ENCODE measurements around the gene TPP1. TPM values are rescaled to one million over a fixed set of nuclear protein-coding genes. Genes with fewer than 3 reads are reported as not detected.

Gene TPP1
- total and polyA plus RNA-seq, 11 donors, result 38.5 to 169 (median 79.7) TPM

DNA sequence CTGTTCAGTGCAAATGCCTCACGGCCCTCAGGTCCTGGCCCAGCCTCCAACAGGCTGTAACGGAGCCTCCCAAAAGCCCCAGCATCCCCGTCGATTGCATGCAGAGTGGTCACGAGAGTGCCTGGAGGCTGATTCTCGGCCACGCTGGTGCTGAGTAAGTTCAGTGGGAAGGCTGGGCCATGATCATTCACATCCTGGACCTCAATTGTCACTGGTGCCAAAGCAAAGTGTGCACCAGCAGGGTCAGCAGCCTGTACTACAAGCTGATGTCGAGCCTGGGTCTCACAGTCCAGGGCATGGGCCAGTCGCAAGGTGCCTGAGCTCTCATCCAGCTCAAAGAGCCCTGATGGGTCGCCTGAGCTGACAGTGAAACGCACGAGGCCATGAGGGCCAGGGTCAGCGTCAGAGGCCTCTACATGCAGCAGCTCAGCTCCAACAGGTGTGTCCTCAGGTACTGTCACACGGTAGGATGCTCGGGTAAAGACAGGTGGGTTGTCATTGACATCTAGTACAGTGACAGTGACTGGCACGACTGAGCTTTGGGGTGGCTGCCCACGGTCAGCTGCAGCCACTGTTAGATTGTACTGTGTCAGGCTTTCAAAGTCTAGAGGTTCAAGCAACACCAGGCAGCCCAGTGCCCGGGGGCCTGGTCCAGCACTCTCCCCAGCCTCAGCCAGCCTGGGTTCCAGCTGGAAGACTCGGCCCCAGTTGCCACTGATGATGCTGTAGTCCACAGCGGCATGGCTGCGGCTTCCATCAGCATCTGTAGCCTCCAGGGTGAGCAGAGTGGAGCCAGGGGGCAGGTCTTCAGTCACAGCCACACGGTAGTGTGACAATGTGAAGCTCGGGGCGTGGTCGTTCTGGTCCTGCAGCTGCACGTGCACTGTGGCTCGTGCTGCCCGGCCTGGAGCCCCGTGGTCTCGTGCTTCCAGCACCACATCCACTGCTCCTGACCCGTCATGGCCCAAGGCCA, 4.5 kb upstream of the TPP1 start:
- H3K27ac ChIP-seq, result no peak overlapping the region
- peaks cover 0 to 31% (median 8%) of the 10 kb centered on the region in 12 donors for H3K4me1 ChIP-seq
- DNase-seq, result no peak
- 83 to 90% (median 87%) methylated on average over 27 to 31 of the region's 31 CpGs for WGBS, 4 donors
- H3K4me3 ChIP-seq, result no peak overlapping the region
- no peak for TF ChIP-seq POLR2A (IDR thresholded peaks at IDR 0.05)
- TF ChIP-seq, protein P1, sequence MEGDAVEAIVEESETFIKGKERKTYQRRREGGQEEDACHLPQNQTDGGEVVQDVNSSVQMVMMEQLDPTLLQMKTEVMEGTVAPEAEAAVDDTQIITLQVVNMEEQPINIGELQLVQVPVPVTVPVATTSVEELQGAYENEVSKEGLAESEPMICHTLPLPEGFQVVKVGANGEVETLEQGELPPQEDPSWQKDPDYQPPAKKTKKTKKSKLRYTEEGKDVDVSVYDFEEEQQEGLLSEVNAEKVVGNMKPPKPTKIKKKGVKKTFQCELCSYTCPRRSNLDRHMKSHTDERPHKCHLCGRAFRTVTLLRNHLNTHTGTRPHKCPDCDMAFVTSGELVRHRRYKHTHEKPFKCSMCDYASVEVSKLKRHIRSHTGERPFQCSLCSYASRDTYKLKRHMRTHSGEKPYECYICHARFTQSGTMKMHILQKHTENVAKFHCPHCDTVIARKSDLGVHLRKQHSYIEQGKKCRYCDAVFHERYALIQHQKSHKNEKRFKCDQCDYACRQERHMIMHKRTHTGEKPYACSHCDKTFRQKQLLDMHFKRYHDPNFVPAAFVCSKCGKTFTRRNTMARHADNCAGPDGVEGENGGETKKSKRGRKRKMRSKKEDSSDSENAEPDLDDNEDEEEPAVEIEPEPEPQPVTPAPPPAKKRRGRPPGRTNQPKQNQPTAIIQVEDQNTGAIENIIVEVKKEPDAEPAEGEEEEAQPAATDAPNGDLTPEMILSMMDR (IDR thresholded peaks at IDR 0.05), result no peak
- no peaks in the 10 kb centered on the region for H3K9me3 ChIP-seq
- H3K36me3 ChIP-seq, result peaks cover 0 to 51% (median 38%) of the 10 kb centered on the region in 9 donors
- ATAC-seq, result no peak
- intact Hi-C loops (cut with DNase I), result no loop called here
- H3K27me3 ChIP-seq, result no peaks in the 10 kb centered on the region

- Histone ChIP-seq H3K27me3 (no peaks in the 10 kb centered on the region), H3K9me3 (no peaks in the 10 kb centered on the region), H3K27ac (no peak overlapping the region), H3K36me3 (peaks cover 0 to 39% (median 30%) of the 10 kb centered on the region in 9 donors), H3K4me3 (no peak overlapping the region), H3K4me1 (peaks cover 0 to 37% (median 18%) of the 10 kb centered on the region in 12 donors)
- intact Hi-C loops (cut with DNase I), result no loop called here
- TF ChIP-seq, protein P1 (IDR thresholded peaks at IDR 0.05), result no peak
- TF ChIP-seq POLR2A (IDR thresholded peaks at IDR 0.05), result no peak
- no peak for DNase-seq
- 88 to 98% (median 90%) methylated on average over 8 to 24 of the region's 24 CpGs for WGBS, 4 donors
- no peak for ATAC-seq
Measured at GRCh38 chr11:6622261-6623171, 3.3 kb upstream of the TPP1 start.

DNA sequence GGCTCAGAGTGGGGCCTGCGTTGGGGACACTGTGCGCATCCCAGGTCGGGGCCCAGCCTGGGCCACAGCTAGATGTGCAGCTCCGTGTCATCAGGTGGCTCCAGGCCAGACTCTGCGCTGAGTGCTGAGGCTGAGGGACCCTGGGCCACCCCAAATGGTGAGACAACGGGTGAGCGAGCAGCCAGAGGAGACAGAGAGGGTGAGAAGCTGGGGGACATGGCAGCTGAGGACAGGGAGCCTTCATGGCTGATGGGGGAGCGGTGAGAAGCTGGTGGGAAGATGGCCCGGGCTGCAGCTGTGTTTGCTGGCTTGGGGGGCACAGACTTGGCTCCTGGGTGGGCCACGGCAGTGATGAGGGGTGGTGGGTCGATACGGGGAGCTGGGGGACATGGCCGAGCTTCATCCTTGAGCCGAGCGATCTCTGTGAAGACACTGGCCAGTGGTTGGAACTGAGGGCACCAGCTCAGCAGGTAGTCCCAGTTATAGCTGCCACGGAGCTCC, 2.5 kb upstream of the TPP1 start:
- WGBS, 4 donors, result 91 to 96% (median 92%) methylated on average over 12 to 16 of the region's 16 CpGs
- intact Hi-C loops (cut with DNase I), result no loop called here
- no peak for TF ChIP-seq POLR2A (IDR thresholded peaks at IDR 0.05)
- TF ChIP-seq, protein P1 (IDR thresholded peaks at IDR 0.05), result no peak

More for the DNA sequence above, 2.5 kb upstream of the TPP1 start:
- DNase-seq (no peak), ATAC-seq (no peak)
- H3K4me1 ChIP-seq, result peaks cover 0 to 39% (median 20%) of the 10 kb centered on the region in 12 donors
- H3K27ac ChIP-seq, result no peak overlapping the region
- H3K9me3 ChIP-seq, result no peaks in the 10 kb centered on the region
- H3K27me3 ChIP-seq, result no peaks in the 10 kb centered on the region
- peaks cover 0 to 33% (median 26%) of the 10 kb centered on the region in 9 donors for H3K36me3 ChIP-seq
- no peak overlapping the region for H3K4me3 ChIP-seq
